Skeletal muscle satellite cell (primary cell): ENCODE data around the gene POU3F3.

ENCODE experiments used
- H3K27me3 ChIP-seq: 2 replicates; pipeline ENCODE4 v1.7.0; 2013; ENCODE audit warnings: low read length; ENCODE audit not compliant: control insufficient read depth, insufficient read depth
- H3K36me3 ChIP-seq: 2 replicates; pipeline ENCODE4 v1.7.0; 2013; ENCODE audit warnings: mild to moderate bottlenecking, control low read depth, low read length; ENCODE audit not compliant: insufficient read depth
- H3K4me1 ChIP-seq: 2 replicates; pipeline ENCODE4 v1.7.0; 2013; ENCODE audit warnings: low read length; ENCODE audit not compliant: control insufficient read depth, insufficient read depth
- H3K4me2 ChIP-seq: 2 replicates; pipeline ENCODE4 v1.7.0; 2013; ENCODE audit warnings: mild to moderate bottlenecking, low read length
- H3K4me3 ChIP-seq: 2 replicates; pipeline ENCODE4 v1.7.0; 2013; ENCODE audit warnings: low read length
- H3K9ac ChIP-seq: 2 replicates; pipeline ENCODE4 v1.7.0; 2013; ENCODE audit warnings: mild to moderate bottlenecking, low read depth, low read length, moderate library complexity
- H3K9me3 ChIP-seq: replicated peaks from 2 replicates; pipeline ENCODE4 v1.7.0; 2013; ENCODE audit warnings: mild to moderate bottlenecking, control low read depth, low read length

Gene POU3F3

GRCh38 chr2:104864280-104865095, 10.6 kb downstream of the POU3F3 start:
- Histone ChIP-seq H3K27me3 (peaks cover 99% of the 10 kb centered on the region), H3K4me2 (no peak overlapping the region), H3K36me3 (no peaks in the 10 kb centered on the region), H3K4me1 (no peaks in the 10 kb centered on the region), H3K9me3 (no peaks in the 10 kb centered on the region), H3K9ac (no peak overlapping the region), H3K4me3 (no peak overlapping the region)

GRCh38 chr2:104865096-104865470, 11.2 kb downstream of the POU3F3 start:
- no peak overlapping the region for H3K9ac ChIP-seq
- H3K4me2 ChIP-seq, result no peak overlapping the region
- peaks cover 99% of the 10 kb centered on the region for H3K27me3 ChIP-seq
- H3K4me3 ChIP-seq, result no peak overlapping the region
- no peaks in the 10 kb centered on the region for H3K4me1 ChIP-seq
- no peaks in the 10 kb centered on the region for H3K9me3 ChIP-seq
- no peaks in the 10 kb centered on the region for H3K36me3 ChIP-seq

GRCh38 chr2:104866122-104866864, 12.4 kb downstream of the POU3F3 start:
- Histone ChIP-seq H3K4me1 (no peaks in the 10 kb centered on the region), H3K4me2 (no peak overlapping the region), H3K4me3 (no peak overlapping the region), H3K9ac (no peak overlapping the region), H3K36me3 (no peaks in the 10 kb centered on the region), H3K27me3 (peaks cover 100% of the 10 kb centered on the region), H3K9me3 (no peaks in the 10 kb centered on the region)

GRCh38 chr2:104866883-104867812, 13.2 kb downstream of the POU3F3 start:
- Histone ChIP-seq H3K4me2 (peak overlapping the region; percentile 29), H3K36me3 (no peaks in the 10 kb centered on the region), H3K9ac (no peak overlapping the region), H3K4me3 (no peak overlapping the region), H3K9me3 (no peaks in the 10 kb centered on the region), H3K4me1 (no peaks in the 10 kb centered on the region), H3K27me3 (peaks cover 100% of the 10 kb centered on the region)

- H3K4me1 ChIP-seq, result peaks cover 3% of the 10 kb centered on the region
- no peak overlapping the region for H3K4me3 ChIP-seq
- no peaks in the 10 kb centered on the region for H3K36me3 ChIP-seq
- no peaks in the 10 kb centered on the region for H3K9me3 ChIP-seq
- H3K4me2 ChIP-seq, result peak overlapping the region; percentile 29
- H3K27me3 ChIP-seq, result peaks cover 98% of the 10 kb centered on the region
- H3K9ac ChIP-seq, result no peak overlapping the region
Measured at GRCh38 chr2:104867813-104868504, 14.0 kb downstream of the POU3F3 start.

GRCh38 chr2:104868505-104868866, 14.6 kb downstream of the POU3F3 start:
- Histone ChIP-seq H3K27me3 (peaks cover 97% of the 10 kb centered on the region), H3K9ac (no peak overlapping the region), H3K9me3 (no peaks in the 10 kb centered on the region), H3K36me3 (no peaks in the 10 kb centered on the region), H3K4me3 (no peak overlapping the region), H3K4me1 (peaks cover 4% of the 10 kb centered on the region), H3K4me2 (no peak overlapping the region)

- Histone ChIP-seq H3K27me3 (peaks cover 79% of the 10 kb centered on the region), H3K4me2 (no peak overlapping the region), H3K9me3 (no peaks in the 10 kb centered on the region), H3K4me3 (no peak overlapping the region), H3K9ac (no peak overlapping the region), H3K4me1 (peaks cover 4% of the 10 kb centered on the region), H3K36me3 (no peaks in the 10 kb centered on the region)
Measured at GRCh38 chr2:104870100-104870975, 16.4 kb downstream of the POU3F3 start.

- no peak overlapping the region for H3K9ac ChIP-seq
- peaks cover 66% of the 10 kb centered on the region for H3K27me3 ChIP-seq
- no peaks in the 10 kb centered on the region for H3K9me3 ChIP-seq
- H3K4me3 ChIP-seq, result no peak overlapping the region
- H3K4me2 ChIP-seq, result peak overlapping the region; percentile 95
- no peaks in the 10 kb centered on the region for H3K36me3 ChIP-seq
- H3K4me1 ChIP-seq, result peaks cover 4% of the 10 kb centered on the region
Measured at GRCh38 chr2:104871649-104871971, 17.7 kb downstream of the POU3F3 start.

GRCh38 chr2:104871972-104872865, 18.3 kb downstream of the POU3F3 start:
- Histone ChIP-seq H3K4me1 (peaks cover 4% of the 10 kb centered on the region), H3K9me3 (no peaks in the 10 kb centered on the region), H3K27me3 (peaks cover 60% of the 10 kb centered on the region), H3K4me3 (no peak overlapping the region), H3K9ac (no peak overlapping the region), H3K4me2 (peak overlapping the region; percentile 95), H3K36me3 (no peaks in the 10 kb centered on the region)
